Heart left ventricle (tissue), 13 donors: ENCODE measurements around the gene ASIP.

Source experiments
- CTCF ChIP-seq, 12 donors: fragments of 200-600 bp; sonication (generic) in 4 of 12; IDR thresholded peaks; one replicate each; pipeline versions ENCODE4 v1.5.0 to v1.8.0; 2018 to 2022; ENCODE audit warnings: antibody characterized with exemption in 12 of 12, mild to moderate bottlenecking in 5 of 12
- POLR2A ChIP-seq, 2 donors: fragments of 450-650 bp; IDR thresholded peaks; one replicate each; pipeline ENCODE4 v1.6.1; 2017; ENCODE audit warnings: antibody characterized with exemption in 2 of 2, mild to moderate bottlenecking in 2 of 2, moderate library complexity in 2 of 2
- donor health status: ischemic (EF 13 %, LVEDD 7.1; RV severe dilation, severe dysfunction).
- donor health status: DM: no; HTN: yes; CAD: no.
- donor health status: DM: no; HTN: no; CAD: no.
- donor health status: ischemic (EF 25% LVEDD 6.9; RV normal size, moderate dysfunction).
- donor health status: ischemic (EF 25% LVEDD 5.7; RV mildly dilated, moderate dysfunction).
- donor health status: ischemic (EF 35%, LVEDD 5.7; RV mildly dilated, moderate dysfunction).
- donor health status: nonischemic (EF 11% LVEDD 7.7; RV severe dilation, severe dysfunction).
- donor health status: DM: yes; HTN: yes; CAD: no.
- donor health status: PGD.
- donor health status: ischemic (EF 29% LVEDD 5.4; RV normal size, mild dysfunction).
- donor health status: nonischemic (EF 23%, LVEDD 6.1; RV moderate dilation, normal function).

GRCh38 chr20:34251619-34252018, 10.4 kb downstream of the ASIP start:
- TF ChIP-seq CTCF (IDR thresholded peaks at IDR 0.05): no peak
- TF ChIP-seq POLR2A (IDR thresholded peaks at IDR 0.05): no peak
